CD14-positive monocyte (primary cell): ENCODE results near the gene PANX1. TPM values are rescaled to one million over a fixed set of nuclear protein-coding genes. Genes with fewer than 3 reads are reported as not detected.

Experiments used
- DNase-seq, 3 donors: peaks; one replicate each; pipeline ENCODE4 v3.0.0-alpha.2; 2011 to 2022
- H2AFZ ChIP-seq: 2 replicates; pipeline ENCODE4 v1.6.0; 2012; ENCODE audit warnings: mild to moderate bottlenecking, low read depth, low read length, inconsistent platforms; ENCODE audit not compliant: insufficient read depth, poor library complexity, severe bottlenecking
- H3K27ac ChIP-seq, 2 donors: 1 replicate in 1 of 2; 2 replicates in 1 of 2; pipeline ENCODE4 v1.5.1; 2012 to 2013; ENCODE audit warnings: low read length in 2 of 2, control low read depth in 1 of 2, inconsistent platforms in 1 of 2, low read depth in 1 of 2, mild to moderate bottlenecking in 1 of 2
- H3K27me3 ChIP-seq, 2 donors: one replicate each; pipeline versions ENCODE4 v1.6.0 to v1.6.1; 2011 to 2013; ENCODE audit warnings: low read length in 2 of 2; ENCODE audit not compliant: control insufficient read depth in 2 of 2, insufficient read depth in 2 of 2
- H3K36me3 ChIP-seq, 2 donors: replicated peaks in 1 of 2; 1 replicate in 1 of 2; 2 replicates in 1 of 2; pipeline versions ENCODE4 v1.5.1 to v1.6.1; 2012 to 2013; ENCODE audit warnings: low read length in 2 of 2, control low read depth in 1 of 2, inconsistent platforms in 1 of 2, mild to moderate bottlenecking in 1 of 2; ENCODE audit not compliant: insufficient read depth in 2 of 2, control insufficient read depth in 1 of 2
- H3K4me1 ChIP-seq, 2 donors: 1 replicate in 1 of 2; 2 replicates in 1 of 2; pipeline versions ENCODE4 v1.5.1 to v1.6.1; 2012 to 2013; ENCODE audit warnings: low read length in 2 of 2, control low read depth in 1 of 2, inconsistent platforms in 1 of 2, mild to moderate bottlenecking in 1 of 2, moderate library complexity in 1 of 2; ENCODE audit not compliant: insufficient read depth in 2 of 2, control insufficient read depth in 1 of 2
- H3K4me2 ChIP-seq: replicated peaks from 2 replicates; pipeline ENCODE3; 2012; ENCODE audit warnings: low read length, moderate library complexity, mild to moderate bottlenecking; ENCODE audit not compliant: poor library complexity, severe bottlenecking; ENCODE audit errors: extremely low read depth
- H3K4me3 ChIP-seq, 3 experiments: fragments of 200-600 bp in 1 of 3; sonication (generic) in 1 of 3; replicated peaks in 1 of 3; 1 replicate in 2 of 3; 2 replicates in 1 of 3; pipeline ENCODE4 v1.5.1; 2011 to 2013; ENCODE audit warnings: low read length in 3 of 3, mild to moderate bottlenecking in 3 of 3, control low read depth in 2 of 3, low read depth in 2 of 3, inconsistent platforms in 1 of 3, moderate library complexity in 1 of 3
- H3K79me2 ChIP-seq: 2 replicates; pipeline ENCODE4 v1.6.0; 2012; ENCODE audit warnings: mild to moderate bottlenecking, control low read depth, inconsistent platforms, low read length, moderate library complexity; ENCODE audit not compliant: insufficient read depth
- H3K9ac ChIP-seq: 2 replicates; pipeline ENCODE4 v1.6.0; 2017; ENCODE audit warnings: low read length, mild to moderate bottlenecking; ENCODE audit not compliant: insufficient read depth, poor library complexity, severe bottlenecking
- H3K9me3 ChIP-seq, 2 donors: replicated peaks in 1 of 2; 1 replicate in 1 of 2; 2 replicates in 1 of 2; pipeline versions ENCODE4 v1.5.1 to v1.6.1; 2012 to 2013; ENCODE audit warnings: low read length in 2 of 2, control low read depth in 1 of 2; ENCODE audit not compliant: control insufficient read depth in 1 of 2, insufficient read depth in 1 of 2
- H4K20me1 ChIP-seq: 2 replicates; pipeline ENCODE4 v1.6.0; 2012; ENCODE audit warnings: mild to moderate bottlenecking, low read length, control low read depth, moderate library complexity; ENCODE audit not compliant: insufficient read depth
- H3K27ac Mint-ChIP-seq, 7 donors: one replicate each; pipeline ENCODE4 v1.8.0; 2020; ENCODE audit warnings: mild to moderate bottlenecking in 7 of 7, mixed read lengths in 7 of 7, moderate library complexity in 6 of 7, inconsistent platforms in 2 of 7
- H3K27me3 Mint-ChIP-seq, 3 donors: one replicate each; pipeline ENCODE4 v1.8.0; 2021 to 2022; ENCODE audit warnings: low read depth in 3 of 3, mild to moderate bottlenecking in 3 of 3, mixed read lengths in 3 of 3, moderate library complexity in 3 of 3, inconsistent platforms in 1 of 3
- H3K36me3 Mint-ChIP-seq, 2 donors: one replicate each; pipeline ENCODE4 v1.8.0; 2020; ENCODE audit warnings: mixed read lengths in 2 of 2, inconsistent platforms in 1 of 2, mild to moderate bottlenecking in 1 of 2
- H3K4me1 Mint-ChIP-seq: one replicate; pipeline ENCODE4 v1.8.0; 2020; ENCODE audit warnings: mild to moderate bottlenecking, mixed read lengths
- H3K4me3 Mint-ChIP-seq, 2 donors: one replicate each; pipeline ENCODE4 v1.8.0; 2020; ENCODE audit warnings: mild to moderate bottlenecking in 2 of 2, mixed read lengths in 2 of 2, moderate library complexity in 1 of 2
- H3K9me3 Mint-ChIP-seq, 7 donors: one replicate each; pipeline ENCODE4 v1.8.0; 2020 to 2022; ENCODE audit warnings: mixed read lengths in 7 of 7, mild to moderate bottlenecking in 6 of 7, moderate library complexity in 6 of 7, inconsistent platforms in 2 of 7
- CTCF ChIP-seq: fragments of 200-600 bp; IDR thresholded peaks from one replicate; pipeline ENCODE4 v1.8.0; 2022; ENCODE audit warnings: antibody characterized with exemption, mild to moderate bottlenecking
- WGBS: methylation state at CpG from one replicate; pipeline ENCODE4 v1.1.5; 2013; ENCODE audit warnings: missing lambda C conversion rate; ENCODE audit not compliant: insufficient coverage; 5-methylcytosine and 5-hydroxymethylcytosine counted together
- intact Hi-C, 2 donors: fragments of 100-400 bp; cut with micrococcal nuclease; formaldehyde crosslinking; loops; one replicate each; pipeline versions ENCODE4 v1.15.0 to v1.15.1; 2023
- polyA plus RNA-seq, 3 donors: library from polyadenylated mRNA; depleted of rRNA in 1 of 3; unstranded in 2 of 3; stranded (reverse) in 1 of 3; fragments of 300-500 nt in 2 of 3; fragments of >200 nt in 1 of 3; fragmentation: Illumina TruSeq in 2 of 3; gene quantifications; 1 replicate in 2 of 3; 2 replicates in 1 of 3; pipeline ENCODE4 v1.2.3, GENCODE V29; 2012 to 2021

The PANX1 gene
- polyA plus RNA-seq, 3 donors = 6.9 to 15.7 (median 12.7) TPM

- peaks cover 0 to 6% (median 0%) of the 10 kb centered on the region in 3 donors for H3K27me3 Mint-ChIP-seq
- Histone ChIP-seq H2AFZ (no peak overlapping the region), H3K4me1 (no peaks in the 10 kb centered on the region), H3K9ac (no peak overlapping the region), H3K79me2 (no peaks in the 10 kb centered on the region), H3K9me3 (peaks cover 0 to 3% of the 10 kb centered on the region in 2 donors), H4K20me1 (no peaks in the 10 kb centered on the region), H3K27me3 (no peaks in the 10 kb centered on the region), H3K4me2 (no peak overlapping the region), H3K36me3 (no peaks in the 10 kb centered on the region), H3K4me3 (no peak overlapping the region), H3K27ac (no peak overlapping the region)
- H3K36me3 Mint-ChIP-seq = no peaks in the 10 kb centered on the region
- no peaks in the 10 kb centered on the region for H3K4me1 Mint-ChIP-seq
- no peak for TF ChIP-seq CTCF
- DNase-seq = no peak
- H3K9me3 Mint-ChIP-seq = peaks cover 0 to 11% (median 5%) of the 10 kb centered on the region in 7 donors
- H3K4me3 Mint-ChIP-seq = no peak overlapping the region
- intact Hi-C loops = no loop called here
- H3K27ac Mint-ChIP-seq = no peak overlapping the region
- no CpG with 5 or more reads among the region's 1 CpG for WGBS
These were observed 21.3 kb upstream of the PANX1 start for GRCh38 chr11:94107363-94107762.

- no peak for TF ChIP-seq CTCF
- H3K36me3 Mint-ChIP-seq = no peaks in the 10 kb centered on the region
- H4K20me1 ChIP-seq = no peaks in the 10 kb centered on the region
- no peaks in the 10 kb centered on the region for H3K4me1 ChIP-seq
- no peak overlapping the region for H3K4me3 ChIP-seq
- H3K27me3 ChIP-seq = no peaks in the 10 kb centered on the region
- no peaks in the 10 kb centered on the region for H3K36me3 ChIP-seq
- H3K27ac Mint-ChIP-seq = no peak overlapping the region
- peaks cover 0 to 3% of the 10 kb centered on the region in 2 donors for H3K9me3 ChIP-seq
- no peaks in the 10 kb centered on the region for H3K79me2 ChIP-seq
- no peak for DNase-seq
- peaks cover 0 to 4% (median 2%) of the 10 kb centered on the region in 3 donors for H3K27me3 Mint-ChIP-seq
- H3K4me3 Mint-ChIP-seq = no peak overlapping the region
- H3K27ac ChIP-seq = no peak overlapping the region
- peaks cover 0 to 11% (median 2%) of the 10 kb centered on the region in 7 donors for H3K9me3 Mint-ChIP-seq
- H2AFZ ChIP-seq = no peak overlapping the region
- 100% methylated on average over 2 of the region's 3 CpGs for WGBS
- no peaks in the 10 kb centered on the region for H3K4me1 Mint-ChIP-seq
- intact Hi-C loops = no loop called here
- H3K9ac ChIP-seq = no peak overlapping the region
- no peak overlapping the region for H3K4me2 ChIP-seq
These were observed 17.4 kb upstream of the PANX1 start for GRCh38 chr11:94111241-94111640.
